A549 (cell line): ENCODE data around the gene SYS1. TPM values are rescaled to one million over a fixed set of nuclear protein-coding genes. Genes with fewer than 3 reads are reported as not detected.
"Not testable (repeated sequence)": the region's sequence is repeated elsewhere in the genome, so short reads cannot be mapped to it uniquely, and the experiment has no call there.

Experiments
- ATAC-seq, 2 experiments: fragments of 200-7000 bp in 1 of 2; fragments of >200 bp in 1 of 2; cut with Nextera tagmentation in 1 of 2; cut with Tn5 transposase in 1 of 2; 3 replicates each; pipeline versions ENCODE4 v1.8.0 to v1.9.1; 2018 to 2020; ENCODE audit warnings: mild to moderate bottlenecking in 1 of 2, moderate library complexity in 1 of 2
- CTCF ChIA-PET: fragments of 300-600 bp; sonication (Branson Sonifier 250); formaldehyde crosslinking; extraction: SDS; loops from one replicate; lab custom pipeline; 2021; ENCODE audit warnings: antibody characterized with exemption, inconsistent platforms; lab: Yijun Ruan, JAX
- POLR2A ChIA-PET: fragments of 350-600 bp; formaldehyde crosslinking; extraction: SDS; loops from one replicate; lab custom pipeline; 2021; ENCODE audit warnings: antibody characterized with exemption, inconsistent platforms; lab: Yijun Ruan, JAX
- DNase-seq, 2 experiments: peaks; one replicate each; pipeline versions ENCODE4 v3.0.0 to v3.0.0-alpha.2; 2011 to 2016; ENCODE audit warnings: low read depth in 1 of 2, low spot score in 1 of 2
- FAIRE-seq: peaks from 2 replicates; lab custom pipeline; 2011; peaks lifted over from hg19 to GRCh38; lab: Jason Lieb, UNC
- H3K27ac ChIP-seq, 2 experiments: fragments of >200 bp; sonication (Bioruptor Twin); formaldehyde crosslinking; 3 replicates each; pipeline ENCODE4 v1.5.1; 2016 to 2017
- H3K4me1 ChIP-seq: fragments of >200 bp; sonication (Bioruptor Twin); formaldehyde crosslinking; 3 replicates; pipeline ENCODE4 v1.6.1; 2016
- H3K4me2 ChIP-seq: fragments of >200 bp; sonication (Bioruptor Twin); formaldehyde crosslinking; 3 replicates; pipeline ENCODE4 v1.6.1; 2016
- H3K4me3 ChIP-seq: fragments of >200 bp; sonication (Bioruptor Twin); formaldehyde crosslinking; 3 replicates; pipeline ENCODE4 v1.5.1; 2016
- H3K9me3 ChIP-seq: fragments of >200 bp; sonication (Bioruptor Twin); formaldehyde crosslinking; 3 replicates; pipeline ENCODE4 v1.6.1; 2016
- ATOH8 ChIP-seq: fragments of 250-450 bp; sonication (Bioruptor Pico); IDR thresholded peaks from 2 replicates; pipeline ENCODE4 v1.5.0; 2020; ENCODE audit warnings: low read depth, mild to moderate bottlenecking, moderate library complexity
- CEBPB ChIP-seq, 2 experiments: fragments of >200 bp in 1 of 2; sonication (Bioruptor Twin) in 1 of 2; formaldehyde crosslinking in 1 of 2; IDR thresholded peaks; 2 replicates each; pipeline ENCODE4 v1.6.1; 2012 to 2016
- EHF ChIP-seq: fragments of 250-450 bp; sonication (Bioruptor Pico); IDR thresholded peaks from 2 replicates; pipeline ENCODE4 v1.5.0; 2020; ENCODE audit warnings: mild to moderate bottlenecking
- EHMT2 ChIP-seq: fragments of 200-600 bp; sonication (generic); IDR thresholded peaks from 2 replicates; pipeline ENCODE4 v1.6.1; 2016; ENCODE audit warnings: antibody characterized with exemption, low read depth, mild to moderate bottlenecking, moderate library complexity
- ESRRA ChIP-seq: fragments of 150-350 bp; IDR thresholded peaks from 2 replicates; pipeline ENCODE4 v1.6.1; 2014; ENCODE audit warnings: mild to moderate bottlenecking, low read length, borderline replicate concordance
- FOSL2 ChIP-seq, 2 experiments: fragments of 450-650 bp in 1 of 2; fragments of >200 bp in 1 of 2; sonication (Bioruptor Twin) in 1 of 2; formaldehyde crosslinking; IDR thresholded peaks; 2 replicates each; pipeline versions ENCODE4 v1.5.0 to v1.6.1; 2016 to 2020; ENCODE audit warnings: mild to moderate bottlenecking in 1 of 2, moderate library complexity in 1 of 2
- GATA3 ChIP-seq: IDR thresholded peaks from 2 replicates; pipeline ENCODE4 v1.6.1; 2012; ENCODE audit warnings: borderline replicate concordance
- HES2 ChIP-seq: fragments of >200 bp; sonication (Bioruptor Twin); formaldehyde crosslinking; IDR thresholded peaks from 2 replicates; pipeline ENCODE4 v1.6.1; 2016
- HMGXB4 ChIP-seq: fragments of 250-450 bp; sonication (Bioruptor Pico); IDR thresholded peaks from 2 replicates; pipeline ENCODE4 v1.5.0; 2021; ENCODE audit warnings: mild to moderate bottlenecking, moderate library complexity, borderline replicate concordance
- HOXB5 ChIP-seq: fragments of 250-450 bp; sonication (Bioruptor Pico); IDR thresholded peaks from 2 replicates; pipeline ENCODE4 v1.5.0; 2020; ENCODE audit warnings: mild to moderate bottlenecking, moderate library complexity
- KDM1A ChIP-seq: fragments of 200-600 bp; sonication (generic); IDR thresholded peaks from 2 replicates; pipeline ENCODE4 v1.6.1; 2016; ENCODE audit warnings: low read depth, mild to moderate bottlenecking
- MAX ChIP-seq: IDR thresholded peaks from 2 replicates; pipeline ENCODE4 v1.6.1; 2012
- MAZ ChIP-seq: fragments of 150-350 bp; IDR thresholded peaks from 2 replicates; pipeline ENCODE4 v1.6.1; 2014; ENCODE audit warnings: antibody characterized with exemption, low read depth, low read length, borderline replicate concordance
- MYC ChIP-seq: IDR thresholded peaks from 2 replicates; pipeline ENCODE4 v1.6.1; 2012; ENCODE audit warnings: mild to moderate bottlenecking, inconsistent platforms, low read length, improper control_type of control experiment, borderline replicate concordance
- RARB ChIP-seq: fragments of 250-450 bp; sonication (Bioruptor Pico); IDR thresholded peaks from 2 replicates; pipeline ENCODE4 v1.8.0; 2021; ENCODE audit warnings: mild to moderate bottlenecking, moderate library complexity
- REST ChIP-seq: fragments of 200-600 bp; sonication (generic); IDR thresholded peaks from 2 replicates; pipeline ENCODE4 v1.6.1; 2016; ENCODE audit warnings: antibody characterized with exemption, mild to moderate bottlenecking, moderate library complexity
- SREBF2 ChIP-seq: fragments of 450-650 bp; IDR thresholded peaks from 2 replicates; pipeline ENCODE4 v1.6.1; 2014; ENCODE audit warnings: mild to moderate bottlenecking, moderate library complexity
- TFCP2L1 ChIP-seq: fragments of 250-450 bp; sonication (Bioruptor Pico); IDR thresholded peaks from 2 replicates; pipeline ENCODE4 v1.5.0; 2021; ENCODE audit warnings: mild to moderate bottlenecking
- TP53 ChIP-seq: fragments of 250-450 bp; sonication (Bioruptor Pico); IDR thresholded peaks from 2 replicates; pipeline ENCODE4 v1.5.0; 2021; ENCODE audit warnings: mild to moderate bottlenecking, moderate library complexity
- ZSCAN20 ChIP-seq: fragments of 250-450 bp; sonication (Bioruptor Pico); IDR thresholded peaks from 2 replicates; pipeline ENCODE4 v1.8.0; 2022; ENCODE audit warnings: mild to moderate bottlenecking, moderate library complexity
- WGBS: methylation state at CpG from one replicate; pipeline ENCODE4 v1.1.6; 2017; ENCODE audit errors: missing lambda C conversion rate; 5-methylcytosine and 5-hydroxymethylcytosine counted together
- polyA plus RNA-seq, 4 experiments: library from polyadenylated mRNA; depleted of rRNA in 3 of 4; stranded (reverse); fragments of >200 nt; fragmentation: RNase III in 1 of 4; extraction: RNeasy Plus Mini Kit Qiagen cat#74134 plus additional on column Dnase treatment in 1 of 4; gene quantifications; 2 replicates in 3 of 4; 3 replicates in 1 of 4; pipeline ENCODE4 v1.2.3, GENCODE V29; 2011 to 2017

The SYS1 gene
- polyA plus RNA-seq, 2 of the 4 experiments (the other 2 are of a cell fraction) = 20.2 to 27.6 TPM

- TF ChIP-seq MAX = no peak
- no peak for TF ChIP-seq TP53
Measured at GRCh38 chr20:45350217-45350616, 12.7 kb upstream of the SYS1 start (continued).

GRCh38 chr20:45350795-45351194 lies 12.2 kb upstream of the SYS1 start:
- not testable (repeated sequence) for ATAC-seq, H3K9me3 ChIP-seq

GRCh38 chr20:45352729-45353128 lies 10.2 kb upstream of the SYS1 start:
- H3K9me3 ChIP-seq = no peaks in the 10 kb centered on the region
- TF ChIP-seq SREBF2 (no peak), GATA3 (no peak), TFCP2L1 (no peak), HES2 (no peak), HOXB5 (CRISPR knock-in tag) (no peak), MAX (no peak), CEBPB (IDR thresholded peaks at IDR 0.05) (no peak), KDM1A (no peak), ZSCAN20 (CRISPR knock-in tag) (no peak), EHMT2 (no peak), ATOH8 (no peak), MAZ (no peak), EHF (CRISPR knock-in tag) (no peak), HMGXB4 (CRISPR knock-in tag) (no peak)
- CTCF ChIA-PET = interaction anchor here (0.8 to 4.7 kb wide), 9 partner anchors 8 to 418 kb away, joined by 3 to 46 read pairs (median 5); partner anchors contain the start of gene SYS1
- H3K4me3 ChIP-seq = no peak overlapping the region
- H3K4me2 ChIP-seq = no peak overlapping the region
- ATAC-seq = no peak
- no peak for FAIRE-seq
- peaks cover 33% of the 10 kb centered on the region for H3K4me1 ChIP-seq
- POLR2A ChIA-PET = no interaction called here
- 74% methylated on average over 3 of the region's 3 CpGs for WGBS
- H3K27ac ChIP-seq = no peak overlapping the region
- no peak for DNase-seq

More at GRCh38 chr20:45350795-45351194, 12.2 kb upstream of the SYS1 start:
- DNase-seq, FAIRE-seq, POLR2A ChIA-PET, H3K27ac ChIP-seq, H3K4me3 ChIP-seq, H3K4me2 ChIP-seq: not testable (repeated sequence)
- peaks cover 40% of the 10 kb centered on the region for H3K4me1 ChIP-seq
- CTCF ChIA-PET = interaction anchor here (1.0 to 4.7 kb wide), 3 partner anchors 9 to 13 kb away, joined by 3 to 46 read pairs (median 3); partner anchors contain the start of gene SYS1
- WGBS = 95% methylated on average over 10 of the region's 10 CpGs

GRCh38 chr20:45353746-45354145 lies 9.2 kb upstream of the SYS1 start:
- CTCF ChIA-PET = interaction anchor here (1.1 to 4.7 kb wide), 2 partner anchors 10 to 83 kb away, joined by 4 to 46 read pairs; partner anchors contain the start of gene SYS1
- no peak overlapping the region for H3K4me2 ChIP-seq
- no peak for FAIRE-seq
- ATAC-seq = no peak
- no peak for DNase-seq
- no peak overlapping the region for H3K27ac ChIP-seq
- no peak overlapping the region for H3K4me3 ChIP-seq
- WGBS = 100% methylated on average over 1 of the region's 1 CpG
- peaks cover 39% of the 10 kb centered on the region for H3K4me1 ChIP-seq
- no peaks in the 10 kb centered on the region for H3K9me3 ChIP-seq
- POLR2A ChIA-PET = no interaction called here
- TF ChIP-seq RARB (CRISPR knock-in tag) (no peak), HMGXB4 (CRISPR knock-in tag) (no peak), MYC (no peak), REST (no peak), FOSL2 (IDR thresholded peaks at IDR 0.05) (no peak), FOSL2 (CRISPR knock-in tag; IDR thresholded peaks at IDR 0.05) (no peak), ESRRA (no peak)
